K562 (cell line): ENCODE measurements around the gene XPO1. TPM values are rescaled to one million over a fixed set of nuclear protein-coding genes. Genes with fewer than 3 reads are reported as not detected.
A peak's percentile ranks its signal among the peaks of the same experiment; 100 is the strongest.

Source experiments
- CBX5 ChIP-seq: IDR thresholded peaks from 2 replicates; pipeline ENCODE4 v1.6.1; 2014; ENCODE audit warnings: low read depth, borderline replicate concordance
- CCNT2 ChIP-seq: IDR thresholded peaks from 2 replicates; pipeline ENCODE4 v1.6.1; 2011; ENCODE audit warnings: borderline replicate concordance, low read depth, mild to moderate bottlenecking, moderate library complexity, mixed read lengths, low read length; ENCODE audit not compliant: insufficient read length; ENCODE audit errors: extremely low read depth
- CHAMP1 ChIP-seq: fragments of 450-650 bp; IDR thresholded peaks from 2 replicates; pipeline ENCODE4 v1.6.1; 2016; ENCODE audit warnings: mild to moderate bottlenecking
- CREB5 ChIP-seq: fragments of 250-450 bp; sonication (Bioruptor Pico); IDR thresholded peaks from 2 replicates; pipeline ENCODE4 v1.5.0; 2020; ENCODE audit warnings: mild to moderate bottlenecking
- ETV6 ChIP-seq, 3 experiments: fragments of 150-350 bp in 1 of 3; sonication (generic) in 1 of 3; formaldehyde crosslinking in 1 of 3; IDR thresholded peaks; 2 replicates each; pipeline versions ENCODE4 v1.6.1 to v1.8.0; 2014 to 2022; ENCODE audit warnings: borderline replicate concordance in 2 of 3, low read depth in 2 of 3, antibody characterized with exemption in 1 of 3, low read length in 1 of 3, mild to moderate bottlenecking in 1 of 3, missing genetic modification reagents in 1 of 3
- HSF4 ChIP-seq: fragments of 250-450 bp; sonication (Bioruptor Pico); IDR thresholded peaks from 2 replicates; pipeline ENCODE4 v2.1.2; 2022; ENCODE audit warnings: mild to moderate bottlenecking, moderate library complexity, borderline replicate concordance
- MYNN ChIP-seq, 2 experiments: sonication (generic); formaldehyde crosslinking in 1 of 2; IDR thresholded peaks; 2 replicates each; pipeline versions ENCODE4 v1.5.0 to v1.6.1; 2016 to 2020; ENCODE audit warnings: antibody characterized with exemption in 1 of 2, missing genetic modification reagents in 1 of 2
- NCOA4 ChIP-seq: fragments of 450-650 bp; IDR thresholded peaks from 2 replicates; pipeline ENCODE4 v1.6.1; 2018; ENCODE audit warnings: mild to moderate bottlenecking; ENCODE audit not compliant: partially characterized antibody
- SRF ChIP-seq, 2 experiments: fragments of 250-450, 450-650 bp in 1 of 2; sonication (Bioruptor Pico) in 1 of 2; sonication (generic) in 1 of 2; formaldehyde crosslinking; IDR thresholded peaks; 2 replicates each; pipeline versions ENCODE4 v1.5.0 to v1.5.1; 2020 to 2022; ENCODE audit warnings: mild to moderate bottlenecking in 1 of 2, missing genetic modification reagents in 1 of 2
- XRCC5 ChIP-seq: fragments of 200-400 bp; formaldehyde crosslinking; IDR thresholded peaks from 2 replicates; pipeline ENCODE4 v1.6.1; 2017; ENCODE audit warnings: low read depth, mild to moderate bottlenecking, low read length
- ZBTB11 ChIP-seq, 3 experiments: fragments of 200-800 bp in 1 of 3; fragments of 250-450 bp in 1 of 3; fragments of 450-650 bp in 1 of 3; sonication (Bioruptor Pico) in 1 of 3; sonication (Bioruptor generic) in 1 of 3; formaldehyde crosslinking in 1 of 3; IDR thresholded peaks; 2 replicates each; pipeline versions ENCODE4 v1.6.1 to v1.8.0; 2016 to 2022; ENCODE audit warnings: mild to moderate bottlenecking in 2 of 3, missing genetic modification characterization in 2 of 3, missing compliant biosample characterization in 1 of 3, moderate library complexity in 1 of 3
- ZNF217 ChIP-seq: sonication (generic); formaldehyde crosslinking; IDR thresholded peaks from 2 replicates; pipeline ENCODE4 v1.8.0; 2022; ENCODE audit warnings: mild to moderate bottlenecking, missing genetic modification reagents
- ZNF696 ChIP-seq: fragments of 250-450 bp; sonication (Bioruptor Pico); conservative IDR thresholded peaks from 2 replicates; pipeline ENCODE4 v1.4.0; 2020; ENCODE audit warnings: mild to moderate bottlenecking, moderate library complexity
- ZNF780A ChIP-seq: fragments of 250-450 bp; sonication (Bioruptor Pico); IDR thresholded peaks from 2 replicates; pipeline ENCODE4 v1.5.0; 2021; ENCODE audit warnings: mild to moderate bottlenecking
- polyA plus RNA-seq, 8 experiments: library from polyadenylated mRNA; depleted of rRNA in 4 of 8; stranded (reverse) in 5 of 8; unstranded in 3 of 8; fragments of >200 nt; fragmentation: Nextera tagmentation in 2 of 8; fragmentation: Illumina TruSeq in 1 of 8; extraction: Ambion mirVana in 2 of 8; extraction: Trizol in 1 of 8; gene quantifications; 2 replicates each; pipeline versions ENCODE4 v1.2.1 to v1.2.3, GENCODE V29; 2011 to 2014; ENCODE audit warnings: inconsistent platforms in 1 of 8, missing spikeins in 1 of 8
- total RNA-seq, 7 experiments: library from RNA; depleted of rRNA in 6 of 7; stranded (reverse); fragments of >200 nt in 6 of 7; fragmentation: Illumina TruSeq in 2 of 7; extraction: Trizol in 2 of 7; gene quantifications; 2 replicates each; pipeline versions ENCODE4 v1.2.1 to v1.2.3, GENCODE V29; 2011 to 2021; ENCODE audit warnings: low replicate concordance in 1 of 7
- TF ChIP-seq, protein P1 (sequence below): fragments of 450-650 bp; formaldehyde crosslinking; IDR thresholded peaks from 2 replicates; pipeline ENCODE4 v1.4.0; 2020; ENCODE audit warnings: mild to moderate bottlenecking
- TF ChIP-seq, protein P2 (sequence below): IDR thresholded peaks from 2 replicates; pipeline ENCODE4 v1.6.1; 2014; ENCODE audit warnings: antibody characterized with exemption

The XPO1 gene
- total and polyA plus RNA-seq, 9 of the 15 experiments (the other 6 are each of a cell fraction or from before 2014, with no cell fraction given), result 86.2 to 307 (median 216) TPM

DNA sequence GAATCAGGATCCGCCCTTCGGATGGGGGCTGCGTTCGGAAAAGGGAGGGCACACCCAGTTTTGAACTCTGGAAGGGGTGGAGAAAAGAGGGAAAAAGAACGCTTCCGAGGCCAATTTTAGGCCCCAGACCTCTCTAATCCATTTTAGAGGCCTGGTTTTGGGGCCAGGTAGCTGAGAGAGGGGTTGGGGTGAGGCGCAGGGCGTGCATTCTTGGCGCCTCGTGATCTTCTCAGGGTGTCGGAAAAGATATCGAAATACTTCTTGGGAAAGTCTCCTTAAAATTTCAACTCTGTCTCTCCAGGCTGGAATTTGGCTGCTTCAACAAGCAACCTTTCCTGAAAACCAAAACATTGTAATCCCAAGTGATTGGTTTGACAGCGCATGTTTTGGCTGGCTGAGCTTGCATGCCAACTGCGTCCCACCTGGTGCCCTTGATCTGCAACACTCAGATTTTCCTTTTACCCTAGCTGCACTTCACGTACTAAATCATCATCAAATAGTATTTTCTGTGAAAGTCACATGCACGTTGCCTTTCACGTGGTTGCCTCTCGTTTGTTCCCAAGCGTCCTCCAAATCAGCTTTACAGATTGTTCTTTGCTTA lies 864 bp upstream of the XPO1 start (continued):
- TF ChIP-seq CHAMP1 (no peak), ZNF217 (CRISPR knock-in tag) (no peak), ZBTB11 (CRISPR knock-in tag; IDR thresholded peaks at IDR 0.05) (no peak; a peak in 2 of 6 replicates), SRF (CRISPR knock-in tag; IDR thresholded peaks at IDR 0.05) (no peak), ETV6 (IDR thresholded peaks at IDR 0.05; ENCODE audit: borderline replicate concordance in 1 of 2, low read depth in 2 of 2, low read length in 1 of 2) (no peak), ETV6 (CRISPR knock-in tag; IDR thresholded peaks at IDR 0.05; ENCODE audit: borderline replicate concordance) (no peak), HSF4 (CRISPR knock-in tag) (no peak), CCNT2 (no peak), ZNF696 (CRISPR knock-in tag) (no peak), NCOA4 (no peak), ZNF780A (CRISPR knock-in tag) (no peak), XRCC5 (no peak), MYNN (IDR thresholded peaks at IDR 0.05) (no peak), MYNN (CRISPR knock-in tag; IDR thresholded peaks at IDR 0.05) (no peak), CREB5 (CRISPR knock-in tag) (no peak), CBX5 (no peak)
- TF ChIP-seq, protein P1, sequence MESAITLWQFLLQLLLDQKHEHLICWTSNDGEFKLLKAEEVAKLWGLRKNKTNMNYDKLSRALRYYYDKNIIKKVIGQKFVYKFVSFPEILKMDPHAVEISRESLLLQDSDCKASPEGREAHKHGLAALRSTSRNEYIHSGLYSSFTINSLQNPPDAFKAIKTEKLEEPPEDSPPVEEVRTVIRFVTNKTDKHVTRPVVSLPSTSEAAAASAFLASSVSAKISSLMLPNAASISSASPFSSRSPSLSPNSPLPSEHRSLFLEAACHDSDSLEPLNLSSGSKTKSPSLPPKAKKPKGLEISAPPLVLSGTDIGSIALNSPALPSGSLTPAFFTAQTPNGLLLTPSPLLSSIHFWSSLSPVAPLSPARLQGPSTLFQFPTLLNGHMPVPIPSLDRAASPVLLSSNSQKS (CRISPR knock-in tag), result no peak
- TF ChIP-seq, protein P2, sequence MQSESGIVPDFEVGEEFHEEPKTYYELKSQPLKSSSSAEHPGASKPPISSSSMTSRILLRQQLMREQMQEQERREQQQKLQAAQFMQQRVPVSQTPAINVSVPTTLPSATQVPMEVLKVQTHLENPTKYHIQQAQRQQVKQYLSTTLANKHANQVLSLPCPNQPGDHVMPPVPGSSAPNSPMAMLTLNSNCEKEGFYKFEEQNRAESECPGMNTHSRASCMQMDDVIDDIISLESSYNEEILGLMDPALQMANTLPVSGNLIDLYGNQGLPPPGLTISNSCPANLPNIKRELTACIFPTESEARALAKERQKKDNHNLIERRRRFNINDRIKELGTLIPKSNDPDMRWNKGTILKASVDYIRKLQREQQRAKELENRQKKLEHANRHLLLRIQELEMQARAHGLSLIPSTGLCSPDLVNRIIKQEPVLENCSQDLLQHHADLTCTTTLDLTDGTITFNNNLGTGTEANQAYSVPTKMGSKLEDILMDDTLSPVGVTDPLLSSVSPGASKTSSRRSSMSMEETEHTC, result peak; percentile 14; the same call in 1 of the 2 replicates
